IgD-negative memory B cell (primary cell): ENCODE data around the gene UMODL1. TPM values are rescaled to one million over a fixed set of nuclear protein-coding genes. Genes with fewer than 3 reads are reported as not detected.
A peak's percentile ranks its signal among the peaks of the same experiment; 100 is the strongest.

Experiments
- H3K27ac Mint-ChIP-seq, 3 donors: one replicate each; pipeline ENCODE4 v1.8.0; 2020 to 2022; ENCODE audit warnings: mild to moderate bottlenecking in 3 of 3, mixed read lengths in 3 of 3, moderate library complexity in 1 of 3
- H3K27me3 Mint-ChIP-seq: one replicate; pipeline ENCODE4 v1.8.0; 2021; ENCODE audit warnings: mixed read lengths
- H3K36me3 Mint-ChIP-seq: one replicate; pipeline ENCODE4 v1.8.0; 2020; ENCODE audit warnings: mild to moderate bottlenecking, mixed read lengths
- H3K4me1 Mint-ChIP-seq, 3 donors: one replicate each; pipeline ENCODE4 v1.8.0; 2020 to 2022; ENCODE audit warnings: mixed read lengths in 3 of 3, mild to moderate bottlenecking in 1 of 3
- H3K4me3 Mint-ChIP-seq, 4 donors: one replicate each; pipeline ENCODE4 v1.8.0; 2020 to 2022; ENCODE audit warnings: mild to moderate bottlenecking in 4 of 4, mixed read lengths in 4 of 4, moderate library complexity in 3 of 4
- H3K9me3 Mint-ChIP-seq, 3 donors: one replicate each; pipeline ENCODE4 v1.8.0; 2020 to 2021; ENCODE audit warnings: mixed read lengths in 3 of 3, mild to moderate bottlenecking in 1 of 3
- polyA plus RNA-seq: library from polyadenylated mRNA; unstranded; fragments of 300-500 nt; fragmentation: Illumina TruSeq; gene quantifications from one replicate; pipeline ENCODE4 v1.2.3, GENCODE V29; 2021

Gene UMODL1
- polyA plus RNA-seq, 1 donor from 2014 or later = 0.05 TPM

GRCh38 chr21:42031816-42032215, 39.3 kb upstream of the UMODL1 start:
- Mint-ChIP-seq H3K36me3 (no peaks in the 10 kb centered on the region), H3K4me3 (peak overlapping the region in 1 of 4 donors; percentile 5), H3K4me1 (peaks cover 0 to 7% (median 0%) of the 10 kb centered on the region in 3 donors), H3K27me3 (peaks cover 5% of the 10 kb centered on the region), H3K9me3 (no peaks in the 10 kb centered on the region), H3K27ac (no peak overlapping the region)

GRCh38 chr21:42032266-42032665, 38.9 kb upstream of the UMODL1 start:
- Mint-ChIP-seq H3K27me3 (peaks cover 5% of the 10 kb centered on the region), H3K27ac (no peak overlapping the region), H3K9me3 (peaks cover 0 to under 1% (median 0%) of the 10 kb centered on the region in 3 donors), H3K4me3 (no peak overlapping the region), H3K4me1 (peaks cover 0 to 9% (median 0%) of the 10 kb centered on the region in 3 donors), H3K36me3 (no peaks in the 10 kb centered on the region)

GRCh38 chr21:42032968-42033367, 38.1 kb upstream of the UMODL1 start:
- peak overlapping the region in 1 of 4 donors; percentile 27 for H3K4me3 Mint-ChIP-seq
- H3K27me3 Mint-ChIP-seq = peaks cover 5% of the 10 kb centered on the region
- H3K4me1 Mint-ChIP-seq = peaks cover 0 to 12% (median 0%) of the 10 kb centered on the region in 3 donors
- no peaks in the 10 kb centered on the region for H3K36me3 Mint-ChIP-seq
- peak overlapping the region in 1 of 3 donors; percentile 31 for H3K27ac Mint-ChIP-seq
- H3K9me3 Mint-ChIP-seq = peaks cover 0 to 1% (median 0%) of the 10 kb centered on the region in 3 donors

DNA sequence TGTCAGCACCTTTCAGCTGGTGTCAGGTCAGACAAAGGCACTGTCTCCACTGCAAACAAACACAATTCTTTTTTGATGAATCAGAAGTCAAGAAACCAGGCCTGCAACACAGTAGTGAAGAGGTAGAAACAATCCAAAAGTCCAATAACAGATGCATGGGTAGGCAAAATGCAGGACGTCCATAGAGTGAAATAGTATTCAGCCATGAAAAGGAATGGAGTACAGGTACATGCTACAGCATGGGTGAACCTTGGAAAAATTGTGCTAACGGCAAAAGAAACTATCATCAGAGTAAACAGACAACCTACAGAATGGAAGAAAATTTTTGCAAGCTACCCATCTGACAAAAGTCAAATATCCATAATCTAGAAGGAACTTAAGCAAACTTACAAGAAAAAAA, 34.8 kb upstream of the UMODL1 start:
- H3K4me3 Mint-ChIP-seq = no peak overlapping the region
- peaks cover 0 to 1% (median 0%) of the 10 kb centered on the region in 3 donors for H3K9me3 Mint-ChIP-seq
- H3K4me1 Mint-ChIP-seq = peaks cover 0 to 8% (median under 1%) of the 10 kb centered on the region in 3 donors
- no peaks in the 10 kb centered on the region for H3K27me3 Mint-ChIP-seq
- H3K36me3 Mint-ChIP-seq = peaks cover 2% of the 10 kb centered on the region
- no peak overlapping the region for H3K27ac Mint-ChIP-seq

GRCh38 chr21:42037516-42037915, 33.6 kb upstream of the UMODL1 start:
- Mint-ChIP-seq H3K27me3 (no peaks in the 10 kb centered on the region), H3K9me3 (peaks cover 0 to 1% (median 0%) of the 10 kb centered on the region in 3 donors), H3K36me3 (peaks cover 2% of the 10 kb centered on the region), H3K4me1 (peaks cover 0 to 5% (median 4%) of the 10 kb centered on the region in 3 donors), H3K27ac (no peak overlapping the region), H3K4me3 (no peak overlapping the region)

DNA sequence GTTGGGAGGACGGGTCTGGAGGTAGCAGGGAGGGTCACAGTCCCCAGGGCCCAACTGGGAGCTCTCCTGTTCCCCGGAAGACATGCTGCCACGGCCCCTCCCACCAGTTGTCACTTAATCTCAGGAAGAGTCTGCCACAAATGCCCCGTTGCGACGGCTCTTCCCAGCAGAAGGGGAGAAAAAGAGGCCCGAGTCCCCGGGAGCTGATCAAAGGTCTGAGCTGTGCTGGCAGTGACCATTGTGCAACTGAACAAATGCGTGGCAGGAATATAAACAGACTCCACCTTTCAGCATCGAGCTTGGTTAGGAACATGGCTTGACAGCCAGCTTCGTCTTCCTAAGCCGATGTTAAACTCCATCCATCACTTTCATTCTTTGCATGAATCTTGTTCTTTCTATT, 33.2 kb upstream of the UMODL1 start:
- Mint-ChIP-seq H3K27me3 (peaks cover 2% of the 10 kb centered on the region), H3K27ac (no peak overlapping the region), H3K36me3 (peaks cover 2% of the 10 kb centered on the region), H3K9me3 (peaks cover 0 to 1% (median 0%) of the 10 kb centered on the region in 3 donors), H3K4me3 (no peak overlapping the region), H3K4me1 (peaks cover 0 to 5% (median 4%) of the 10 kb centered on the region in 3 donors)

DNA sequence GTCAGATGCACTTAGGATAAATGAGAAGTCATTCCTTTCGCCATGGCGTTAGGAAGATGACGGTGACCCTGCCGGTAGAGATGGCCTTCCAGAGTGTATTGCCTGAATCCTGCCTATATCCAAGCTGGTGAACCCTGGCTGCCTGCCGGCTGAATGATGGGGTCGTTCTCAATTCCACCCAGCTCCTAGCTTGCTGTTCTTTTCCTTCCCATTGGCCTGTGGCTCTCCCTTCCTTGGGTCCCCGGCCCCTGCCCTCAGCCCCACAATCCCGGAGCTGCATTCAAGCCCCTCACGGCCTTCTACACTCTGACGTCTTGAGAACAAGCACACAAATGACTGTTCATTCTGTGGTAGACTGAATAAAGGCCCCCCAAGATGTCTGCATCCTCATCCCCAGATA, 32.7 kb upstream of the UMODL1 start:
- peaks cover 2% of the 10 kb centered on the region for H3K27me3 Mint-ChIP-seq
- H3K4me1 Mint-ChIP-seq = peaks cover 0 to 5% (median 4%) of the 10 kb centered on the region in 3 donors
- no peak overlapping the region for H3K27ac Mint-ChIP-seq
- peaks cover 0 to 1% (median 0%) of the 10 kb centered on the region in 3 donors for H3K9me3 Mint-ChIP-seq
- H3K4me3 Mint-ChIP-seq = no peak overlapping the region
- peaks cover 2% of the 10 kb centered on the region for H3K36me3 Mint-ChIP-seq

- peaks cover 0 to 5% (median 4%) of the 10 kb centered on the region in 3 donors for H3K4me1 Mint-ChIP-seq
- H3K9me3 Mint-ChIP-seq = peaks cover 0 to 1% (median 0%) of the 10 kb centered on the region in 3 donors
- H3K36me3 Mint-ChIP-seq = peaks cover 2% of the 10 kb centered on the region
- H3K27me3 Mint-ChIP-seq = peaks cover 2% of the 10 kb centered on the region
- no peak overlapping the region for H3K4me3 Mint-ChIP-seq
- no peak overlapping the region for H3K27ac Mint-ChIP-seq
These were observed 32.2 kb upstream of the UMODL1 start for GRCh38 chr21:42038826-42039425.

DNA sequence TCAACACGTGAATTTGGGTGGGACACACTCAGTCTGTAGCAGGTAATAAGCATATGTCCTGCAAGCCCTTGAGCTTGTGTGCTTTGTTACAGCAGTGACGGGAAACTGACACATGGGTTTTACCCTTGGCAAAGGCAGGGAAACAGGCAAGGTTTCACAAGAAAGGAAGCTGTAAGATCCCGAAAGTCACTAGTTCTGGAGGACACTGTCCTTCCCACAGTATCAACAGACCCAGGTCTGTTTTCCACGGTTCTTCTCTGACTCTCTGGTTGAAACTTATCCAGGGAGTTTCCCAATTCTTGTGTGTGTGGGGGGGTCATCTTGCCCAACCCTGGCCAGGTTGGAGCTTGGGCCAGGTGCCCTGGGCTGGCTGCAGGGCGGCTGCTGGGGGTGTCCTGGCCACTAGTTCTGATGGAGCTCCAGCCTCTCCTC, 31.6 kb upstream of the UMODL1 start:
- no peak overlapping the region for H3K27ac Mint-ChIP-seq
- H3K27me3 Mint-ChIP-seq = peaks cover 2% of the 10 kb centered on the region

DNA sequence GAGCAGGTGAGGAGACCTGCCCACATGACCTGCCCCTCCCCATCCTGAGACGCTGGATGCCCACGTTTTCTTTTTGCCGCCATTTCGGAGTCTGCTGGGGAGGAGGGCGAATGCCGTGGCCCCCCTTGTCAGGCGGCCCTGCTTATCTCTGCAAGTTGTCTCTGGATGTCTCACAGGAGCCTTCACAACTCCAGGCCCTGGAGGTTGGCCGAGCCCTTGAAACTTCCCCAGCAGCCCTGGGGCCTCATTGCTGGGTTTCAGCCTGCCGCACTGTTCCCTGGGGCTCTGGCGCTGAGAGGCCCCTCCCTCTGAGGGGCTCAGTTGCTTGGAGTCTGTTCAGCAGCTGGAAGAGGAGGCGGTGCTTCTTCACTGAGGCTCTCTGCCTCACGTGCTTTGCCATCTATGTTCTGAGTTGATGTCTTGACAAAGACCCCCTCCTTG, 31.2 kb upstream of the UMODL1 start:
- Mint-ChIP-seq H3K9me3 (peaks cover 0 to 1% (median 0%) of the 10 kb centered on the region in 3 donors), H3K4me3 (no peak overlapping the region), H3K36me3 (peaks cover 2% of the 10 kb centered on the region), H3K4me1 (peaks cover 0 to 5% (median 4%) of the 10 kb centered on the region in 3 donors), H3K27ac (no peak overlapping the region), H3K27me3 (peaks cover 2% of the 10 kb centered on the region)

More for the DNA sequence above, 31.6 kb upstream of the UMODL1 start:
- peaks cover 0 to 5% (median 4%) of the 10 kb centered on the region in 3 donors for H3K4me1 Mint-ChIP-seq
- no peak overlapping the region for H3K4me3 Mint-ChIP-seq
- peaks cover 2% of the 10 kb centered on the region for H3K36me3 Mint-ChIP-seq
- H3K9me3 Mint-ChIP-seq = peaks cover 0 to 1% (median 0%) of the 10 kb centered on the region in 3 donors

DNA sequence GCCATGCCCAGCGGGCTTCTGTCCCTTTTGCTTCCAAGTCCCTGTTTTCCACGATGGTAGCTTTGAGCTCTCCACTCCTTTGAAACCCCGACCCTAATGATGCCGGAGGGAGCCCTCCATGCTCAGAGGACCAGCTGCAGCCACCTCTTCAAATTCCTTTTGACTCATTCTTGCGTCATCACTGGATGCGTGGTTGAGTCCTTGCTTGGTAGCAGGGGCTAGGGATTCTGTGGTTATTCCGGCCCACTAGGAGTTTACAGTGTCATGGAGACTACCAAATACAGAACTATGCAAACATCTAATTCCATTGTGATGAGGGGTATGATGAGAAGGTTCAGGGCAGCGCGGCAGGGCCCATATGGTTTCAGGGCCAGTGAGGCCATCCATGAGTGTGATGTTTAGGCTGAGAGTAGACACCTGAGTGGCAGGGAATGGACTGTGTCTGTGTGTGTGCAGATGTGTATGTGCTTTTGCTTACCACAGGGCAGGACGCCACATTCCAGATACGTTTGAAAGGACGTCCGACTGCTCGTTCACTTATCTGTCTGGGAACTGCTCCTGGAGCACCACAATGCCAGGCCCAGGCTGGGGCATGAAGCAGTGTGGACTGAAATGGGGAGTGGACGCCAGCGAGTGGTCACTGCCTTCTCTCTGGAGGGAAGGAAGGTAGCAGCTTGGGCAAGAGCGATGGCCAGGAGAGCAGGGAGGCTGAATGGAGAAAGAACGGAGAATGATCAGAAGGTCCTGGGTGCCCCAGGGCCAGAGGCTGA, 30.5 kb upstream of the UMODL1 start:
- Mint-ChIP-seq H3K9me3 (peaks cover 0 to 1% (median 0%) of the 10 kb centered on the region in 3 donors), H3K4me1 (peaks cover 0 to 5% (median 4%) of the 10 kb centered on the region in 3 donors), H3K27me3 (peaks cover 2% of the 10 kb centered on the region), H3K4me3 (no peak overlapping the region), H3K36me3 (peaks cover 2% of the 10 kb centered on the region), H3K27ac (no peak overlapping the region)

GRCh38 chr21:42041246-42041645, 29.9 kb upstream of the UMODL1 start:
- Mint-ChIP-seq H3K9me3 (peaks cover 0 to 1% (median 0%) of the 10 kb centered on the region in 3 donors), H3K4me1 (peaks cover 0 to 5% (median 4%) of the 10 kb centered on the region in 3 donors), H3K27me3 (peaks cover 2% of the 10 kb centered on the region), H3K27ac (no peak overlapping the region), H3K36me3 (peaks cover 2% of the 10 kb centered on the region), H3K4me3 (no peak overlapping the region)

- H3K4me1 Mint-ChIP-seq = peaks cover 0 to 5% (median 4%) of the 10 kb centered on the region in 3 donors
- H3K9me3 Mint-ChIP-seq = peaks cover 0 to 1% (median 0%) of the 10 kb centered on the region in 3 donors
- peaks cover 2% of the 10 kb centered on the region for H3K36me3 Mint-ChIP-seq
- no peak overlapping the region for H3K27ac Mint-ChIP-seq
- no peak overlapping the region for H3K4me3 Mint-ChIP-seq
- H3K27me3 Mint-ChIP-seq = peaks cover 2% of the 10 kb centered on the region
These were observed 29.4 kb upstream of the UMODL1 start for GRCh38 chr21:42041711-42042110.

- H3K9me3 Mint-ChIP-seq = no peaks in the 10 kb centered on the region
- peaks cover 2% of the 10 kb centered on the region for H3K27me3 Mint-ChIP-seq
- peaks cover 2% of the 10 kb centered on the region for H3K36me3 Mint-ChIP-seq
- no peak overlapping the region for H3K4me3 Mint-ChIP-seq
- peaks cover 0 to 4% (median under 1%) of the 10 kb centered on the region in 3 donors for H3K4me1 Mint-ChIP-seq
- H3K27ac Mint-ChIP-seq = no peak overlapping the region
These were observed 28.5 kb upstream of the UMODL1 start for GRCh38 chr21:42042651-42043050.

DNA sequence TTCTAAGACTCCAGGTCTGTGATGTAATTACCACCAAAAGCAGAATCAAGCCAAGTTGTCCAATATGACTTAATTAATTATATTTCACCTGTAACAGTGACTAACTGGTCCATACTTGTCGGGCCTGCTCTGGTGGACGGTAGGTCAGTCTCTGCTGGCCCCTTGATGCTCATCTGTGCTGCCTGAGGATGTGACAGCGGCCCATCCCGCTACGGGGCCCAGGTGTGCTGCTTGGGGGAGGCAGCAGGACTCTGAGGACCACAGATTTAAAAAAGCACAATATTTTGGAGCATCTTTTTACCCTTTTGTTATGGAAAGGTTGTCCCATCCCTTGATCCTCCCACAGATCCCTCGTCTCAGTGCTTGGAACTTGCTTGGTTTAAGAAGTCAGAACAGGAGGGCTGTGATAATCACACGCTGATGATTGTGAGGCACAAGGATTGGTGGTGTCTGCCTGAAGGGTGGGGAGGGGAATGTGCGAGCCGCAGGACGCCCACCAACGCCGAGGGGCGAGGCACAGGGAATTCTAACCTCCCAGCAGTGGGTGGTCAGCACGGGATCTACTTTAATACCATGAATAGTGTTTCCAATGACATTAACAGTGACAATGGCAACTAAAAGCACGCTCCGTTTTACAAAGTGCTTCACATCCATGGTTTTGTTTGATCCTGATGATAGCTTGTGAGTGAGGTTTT, 27.8 kb upstream of the UMODL1 start:
- Mint-ChIP-seq H3K27me3 (peaks cover 2% of the 10 kb centered on the region), H3K27ac (no peak overlapping the region), H3K4me3 (peak overlapping the region in 1 of 4 donors; percentile 49), H3K36me3 (peaks cover 2% of the 10 kb centered on the region), H3K4me1 (peaks cover 0 to 4% (median 0%) of the 10 kb centered on the region in 3 donors), H3K9me3 (no peaks in the 10 kb centered on the region)
